Activated B cell treated with CpG ODN at 0.5 μM for 24 hours (primary cell): Measurements from ENCODE around the gene BMAL1. TPM values are rescaled to one million over a fixed set of nuclear protein-coding genes. Genes with fewer than 3 reads are reported as not detected.

Experiments used
- ATAC-seq: fragments of 200-7000 bp; cut with Tn5 transposase; one replicate; pipeline ENCODE4 v1.10.0; 2021; ENCODE audit warnings: low read depth, mild to moderate bottlenecking, moderate library complexity
- CTCF ChIA-PET: fragments of 350-600 bp; sonication (Branson Sonifier 250); formaldehyde crosslinking; loops from one replicate; lab custom pipeline; 2021; ENCODE audit warnings: antibody characterized with exemption; lab: Charles Lee
- POLR2A ChIA-PET: fragments of 350-600 bp; sonication (Branson Sonifier 250); formaldehyde crosslinking; loops from one replicate; lab custom pipeline; 2021; ENCODE audit warnings: antibody characterized with exemption; lab: Charles Lee
- DNase-seq: peaks from one replicate; pipeline ENCODE4 v3.0.0; 2022
- H3K27ac Mint-ChIP-seq: one replicate; pipeline ENCODE4 v1.8.0; 2020; ENCODE audit warnings: mixed read lengths
- H3K27me3 Mint-ChIP-seq: one replicate; pipeline ENCODE4 v1.8.0; 2021; ENCODE audit warnings: mixed read lengths
- H3K36me3 Mint-ChIP-seq: one replicate; pipeline ENCODE4 v1.8.0; 2021; ENCODE audit warnings: low read depth, mixed read lengths
- H3K4me1 Mint-ChIP-seq: one replicate; pipeline ENCODE4 v1.8.0; 2021; ENCODE audit warnings: mixed read lengths
- H3K4me3 Mint-ChIP-seq: one replicate; pipeline ENCODE4 v1.8.0; 2020; ENCODE audit warnings: mild to moderate bottlenecking, mixed read lengths
- H3K9me3 Mint-ChIP-seq: one replicate; pipeline ENCODE4 v1.8.0; 2020; ENCODE audit warnings: mixed read lengths
- intact Hi-C: fragments of 100-400 bp; cut with micrococcal nuclease; formaldehyde crosslinking; loops from one replicate; pipeline ENCODE4 v1.15.1; 2024
- total RNA-seq: library from RNA; stranded (reverse); gene quantifications from 2 replicates; pipeline ENCODE4 v1.2.3, GENCODE V29; 2022
- TF ChIP-seq, protein P1 (sequence below): fragments of 200-600 bp; IDR thresholded peaks from one replicate; pipeline ENCODE4 v1.8.0; 2022; ENCODE audit warnings: antibody characterized with exemption, mild to moderate bottlenecking

The BMAL1 gene
- total RNA-seq, 1 donor from 2014 or later, result 30.1 TPM

GRCh38 chr11:13349581-13349980 is 72.0 kb downstream of the BMAL1 start:
- H3K36me3 Mint-ChIP-seq, result peaks cover 37% of the 10 kb centered on the region

DNA sequence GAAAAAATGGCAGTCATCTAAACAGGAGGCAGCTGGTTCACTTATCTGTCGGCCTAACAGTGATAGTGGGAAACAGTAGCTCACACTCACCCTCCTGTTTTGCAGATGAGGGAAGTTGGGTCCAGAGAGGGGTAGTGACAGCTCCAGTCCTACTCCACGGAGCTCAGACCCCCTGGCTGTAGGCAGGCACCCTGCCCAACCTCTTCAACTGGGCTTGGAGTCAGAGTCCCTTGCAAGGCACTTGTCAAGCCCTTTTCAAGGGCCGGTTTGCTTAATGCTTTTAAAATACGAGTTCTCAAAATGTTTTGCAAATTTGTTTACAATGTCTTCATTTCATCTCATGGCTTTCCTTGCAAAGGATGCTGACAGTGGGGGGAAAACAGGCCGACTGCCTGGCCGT is 75.1 kb downstream of the BMAL1 start:
- no peak for ATAC-seq
- no peaks in the 10 kb centered on the region for H3K27me3 Mint-ChIP-seq
- DNase-seq, result no peak
- no peak overlapping the region for H3K27ac Mint-ChIP-seq
- ChIA-PET CTCF (no interaction called here), POLR2A (no interaction called here)
- TF ChIP-seq, protein P1, sequence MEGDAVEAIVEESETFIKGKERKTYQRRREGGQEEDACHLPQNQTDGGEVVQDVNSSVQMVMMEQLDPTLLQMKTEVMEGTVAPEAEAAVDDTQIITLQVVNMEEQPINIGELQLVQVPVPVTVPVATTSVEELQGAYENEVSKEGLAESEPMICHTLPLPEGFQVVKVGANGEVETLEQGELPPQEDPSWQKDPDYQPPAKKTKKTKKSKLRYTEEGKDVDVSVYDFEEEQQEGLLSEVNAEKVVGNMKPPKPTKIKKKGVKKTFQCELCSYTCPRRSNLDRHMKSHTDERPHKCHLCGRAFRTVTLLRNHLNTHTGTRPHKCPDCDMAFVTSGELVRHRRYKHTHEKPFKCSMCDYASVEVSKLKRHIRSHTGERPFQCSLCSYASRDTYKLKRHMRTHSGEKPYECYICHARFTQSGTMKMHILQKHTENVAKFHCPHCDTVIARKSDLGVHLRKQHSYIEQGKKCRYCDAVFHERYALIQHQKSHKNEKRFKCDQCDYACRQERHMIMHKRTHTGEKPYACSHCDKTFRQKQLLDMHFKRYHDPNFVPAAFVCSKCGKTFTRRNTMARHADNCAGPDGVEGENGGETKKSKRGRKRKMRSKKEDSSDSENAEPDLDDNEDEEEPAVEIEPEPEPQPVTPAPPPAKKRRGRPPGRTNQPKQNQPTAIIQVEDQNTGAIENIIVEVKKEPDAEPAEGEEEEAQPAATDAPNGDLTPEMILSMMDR, result no peak
- H3K36me3 Mint-ChIP-seq, result peaks cover 60% of the 10 kb centered on the region
- no peaks in the 10 kb centered on the region for H3K9me3 Mint-ChIP-seq
- H3K4me1 Mint-ChIP-seq, result peaks cover 17% of the 10 kb centered on the region
- H3K4me3 Mint-ChIP-seq, result no peak overlapping the region
- intact Hi-C loops, result no loop called here

More at GRCh38 chr11:13349581-13349980, 72.0 kb downstream of the BMAL1 start:
- no peak for DNase-seq
- no peak for ATAC-seq
- no peaks in the 10 kb centered on the region for H3K27me3 Mint-ChIP-seq
- no peak overlapping the region for H3K4me3 Mint-ChIP-seq
- H3K4me1 Mint-ChIP-seq, result peaks cover 18% of the 10 kb centered on the region
- ChIA-PET POLR2A (no interaction called here), CTCF (no interaction called here)
- TF ChIP-seq, protein P1, result no peak
- H3K9me3 Mint-ChIP-seq, result no peaks in the 10 kb centered on the region
- intact Hi-C loops, result no loop called here
- H3K27ac Mint-ChIP-seq, result no peak overlapping the region

GRCh38 chr11:13354335-13354734 is 76.7 kb downstream of the BMAL1 start:
- ATAC-seq, result no peak
- no peaks in the 10 kb centered on the region for H3K9me3 Mint-ChIP-seq
- H3K36me3 Mint-ChIP-seq, result peaks cover 73% of the 10 kb centered on the region
- no peak overlapping the region for H3K4me3 Mint-ChIP-seq
- TF ChIP-seq, protein P1, result no peak
- peaks cover 3% of the 10 kb centered on the region for H3K4me1 Mint-ChIP-seq
- DNase-seq, result no peak
- CTCF ChIA-PET, result interaction anchor here (1.0 to 1.1 kb wide), 2 partner anchors 10 to 20 kb away, joined by 3 read pairs; no protein-coding TSS in a partner anchor
- no peak overlapping the region for H3K27ac Mint-ChIP-seq
- H3K27me3 Mint-ChIP-seq, result no peaks in the 10 kb centered on the region
- POLR2A ChIA-PET, result interaction anchor here (0.6 kb wide), 1 partner anchor 16 kb away, joined by 3 read pairs; no protein-coding TSS in a partner anchor
- intact Hi-C loops, result no loop called here

DNA sequence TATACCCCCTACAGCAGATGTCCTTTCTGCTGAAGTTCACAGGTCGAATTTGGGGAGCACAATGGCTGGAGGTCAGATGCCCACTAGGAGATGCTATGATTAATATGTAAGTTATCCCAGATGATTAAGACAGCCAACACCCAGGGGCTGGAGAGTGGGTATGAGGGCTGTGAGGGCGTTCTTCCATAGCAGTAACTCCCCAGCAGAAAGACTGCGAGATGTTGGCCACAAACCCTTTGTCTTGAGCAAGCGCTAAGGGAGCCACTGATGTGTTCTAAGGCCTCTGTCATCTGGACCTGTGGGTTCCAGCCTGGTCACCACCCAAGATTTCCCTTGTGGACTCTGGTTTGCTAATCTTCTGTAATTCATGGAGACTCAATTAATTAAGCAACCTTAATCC is 77.6 kb downstream of the BMAL1 start:
- intact Hi-C loops, result no loop called here
- ATAC-seq (no peak), DNase-seq (no peak)
- POLR2A ChIA-PET, result no interaction called here
- CTCF ChIA-PET, result interaction anchor here (1.0 kb wide), 1 partner anchor 20 kb away, joined by 3 read pairs; no protein-coding TSS in a partner anchor
- Mint-ChIP-seq H3K9me3 (no peaks in the 10 kb centered on the region), H3K36me3 (peaks cover 74% of the 10 kb centered on the region), H3K27ac (no peak overlapping the region), H3K4me3 (no peak overlapping the region), H3K4me1 (no peaks in the 10 kb centered on the region), H3K27me3 (no peaks in the 10 kb centered on the region)
- TF ChIP-seq, protein P1, result no peak

DNA sequence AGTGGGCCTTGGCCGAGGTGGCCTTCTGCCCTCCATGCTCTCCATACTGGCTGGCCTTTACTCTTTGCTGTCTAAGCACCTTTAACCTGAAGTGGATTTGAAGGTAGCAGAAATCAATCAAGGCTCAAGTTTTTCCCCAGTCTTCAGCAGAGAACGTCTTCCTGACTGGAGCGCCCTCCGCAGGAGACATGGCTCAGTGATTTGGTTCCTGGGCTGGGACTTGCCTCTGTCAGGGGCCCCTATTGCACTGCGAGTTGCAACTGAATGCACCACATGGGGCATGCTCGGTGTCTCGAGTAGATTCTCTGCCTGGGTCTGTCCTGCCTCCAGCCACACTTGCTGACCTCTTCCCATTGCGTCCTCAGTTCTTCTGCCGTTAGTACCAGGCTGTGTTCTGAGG is 79.6 kb downstream of the BMAL1 start:
- DNase-seq (no peak), ATAC-seq (no peak)
- Mint-ChIP-seq H3K4me3 (no peak overlapping the region), H3K9me3 (no peaks in the 10 kb centered on the region), H3K27me3 (no peaks in the 10 kb centered on the region), H3K36me3 (peaks cover 80% of the 10 kb centered on the region), H3K27ac (no peak overlapping the region), H3K4me1 (no peaks in the 10 kb centered on the region)
- ChIA-PET POLR2A (no interaction called here), CTCF (no interaction called here)
- TF ChIP-seq, protein P1, result no peak
- intact Hi-C loops, result no loop called here
